OCI-LY3 (cell line): ENCODE data around the gene MRPS23.

Experiments
- EZH2phosphoT487 ChIP-seq: fragments of 200-600 bp; shearing (Covaris generic); IDR thresholded peaks from 2 replicates; pipeline ENCODE4 v1.6.1; 2018; ENCODE audit warnings: antibody characterized with exemption, mixed run types, low read depth
- TF ChIP-seq, protein P1 (sequence below): fragments of 200-600, 300-600 bp; sonication (generic); IDR thresholded peaks from 2 replicates; pipeline ENCODE4 v1.5.1; 2014; ENCODE audit warnings: antibody characterized with exemption, low read length, low read depth

DNA sequence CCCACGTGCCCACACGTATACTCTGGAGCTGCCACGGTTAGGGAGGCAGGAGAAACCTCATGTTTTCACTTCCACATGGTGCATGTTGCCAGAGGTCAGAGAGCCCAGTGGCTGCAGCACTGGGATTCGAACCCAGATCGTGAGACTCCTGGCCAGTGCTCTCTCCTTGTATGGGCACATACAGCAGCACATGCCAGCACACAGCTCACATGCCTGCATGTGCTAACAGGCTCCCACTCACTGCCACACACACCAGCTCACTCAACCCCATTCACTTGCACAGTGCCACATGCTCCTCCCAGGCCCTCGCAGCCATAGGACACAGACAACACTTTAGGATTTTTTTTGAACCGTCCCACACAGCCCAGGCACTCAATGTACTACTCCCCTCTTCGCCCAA, 49.5 kb upstream of the MRPS23 start:
- TF ChIP-seq, protein P1, sequence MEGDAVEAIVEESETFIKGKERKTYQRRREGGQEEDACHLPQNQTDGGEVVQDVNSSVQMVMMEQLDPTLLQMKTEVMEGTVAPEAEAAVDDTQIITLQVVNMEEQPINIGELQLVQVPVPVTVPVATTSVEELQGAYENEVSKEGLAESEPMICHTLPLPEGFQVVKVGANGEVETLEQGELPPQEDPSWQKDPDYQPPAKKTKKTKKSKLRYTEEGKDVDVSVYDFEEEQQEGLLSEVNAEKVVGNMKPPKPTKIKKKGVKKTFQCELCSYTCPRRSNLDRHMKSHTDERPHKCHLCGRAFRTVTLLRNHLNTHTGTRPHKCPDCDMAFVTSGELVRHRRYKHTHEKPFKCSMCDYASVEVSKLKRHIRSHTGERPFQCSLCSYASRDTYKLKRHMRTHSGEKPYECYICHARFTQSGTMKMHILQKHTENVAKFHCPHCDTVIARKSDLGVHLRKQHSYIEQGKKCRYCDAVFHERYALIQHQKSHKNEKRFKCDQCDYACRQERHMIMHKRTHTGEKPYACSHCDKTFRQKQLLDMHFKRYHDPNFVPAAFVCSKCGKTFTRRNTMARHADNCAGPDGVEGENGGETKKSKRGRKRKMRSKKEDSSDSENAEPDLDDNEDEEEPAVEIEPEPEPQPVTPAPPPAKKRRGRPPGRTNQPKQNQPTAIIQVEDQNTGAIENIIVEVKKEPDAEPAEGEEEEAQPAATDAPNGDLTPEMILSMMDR: no peak
- TF ChIP-seq EZH2phosphoT487: no peak
